WERI-Rb-1 (cell line): Measurements from ENCODE around the gene PTPRN.
A peak's percentile ranks its signal among the peaks of the same experiment; 100 is the strongest.

Experiments used
- DNase-seq: peaks from one replicate; pipeline ENCODE4 v3.0.0-alpha.2; 2020
- H3K27ac ChIP-seq: fragments of 250-450 bp; sonication (Bioruptor Pico); 2 replicates; pipeline ENCODE4 v1.5.1; 2020; ENCODE audit warnings: mild to moderate bottlenecking, moderate library complexity
- H3K27me3 ChIP-seq: fragments of 250-450 bp; sonication (Bioruptor Pico); 2 replicates; pipeline ENCODE4 v1.5.1; 2021; ENCODE audit warnings: mild to moderate bottlenecking, low read depth, moderate library complexity; ENCODE audit not compliant: insufficient read depth, severe bottlenecking
- H3K36me3 ChIP-seq: fragments of 250-450 bp; sonication (Bioruptor Pico); 2 replicates; pipeline ENCODE4 v1.5.1; 2020; ENCODE audit warnings: mild to moderate bottlenecking, moderate library complexity
- H3K4me3 ChIP-seq: 2 replicates; pipeline ENCODE4 v1.5.1; 2011; ENCODE audit warnings: low read depth, mild to moderate bottlenecking, control low read depth, low read length
- H3K9me3 ChIP-seq: fragments of 250-450 bp; sonication (Bioruptor Pico); 2 replicates; pipeline ENCODE4 v1.5.1; 2021; ENCODE audit warnings: mild to moderate bottlenecking, moderate library complexity; ENCODE audit not compliant: severe bottlenecking
- CTCF ChIP-seq: IDR thresholded peaks from 2 replicates; pipeline ENCODE4 v1.5.1; 2011; ENCODE audit warnings: low read depth, mild to moderate bottlenecking, control low read depth, inconsistent platforms, low read length

The PTPRN gene

DNA sequence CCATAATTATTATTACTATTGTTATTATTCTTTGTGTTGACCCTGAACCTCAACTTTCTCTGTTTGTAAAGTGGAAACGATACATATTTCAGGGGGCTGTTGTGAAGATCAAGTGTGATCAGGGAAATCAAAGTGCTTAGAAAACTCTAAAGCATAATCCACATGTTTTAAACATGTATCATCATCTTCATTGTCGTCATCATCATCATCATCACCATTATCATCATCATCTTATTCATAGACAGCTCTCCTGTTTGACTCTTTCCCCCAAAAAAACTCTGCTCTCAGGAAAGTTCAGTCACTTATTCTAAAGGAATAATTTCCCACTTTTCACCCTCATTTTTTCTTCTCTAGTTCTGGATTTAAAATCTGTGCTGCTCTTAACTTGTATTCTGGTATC is 5.0 kb downstream of the PTPRN start:
- TF ChIP-seq CTCF = no peak

GRCh38 chr2:219302412-219302968 is 6.7 kb downstream of the PTPRN start:
- Histone ChIP-seq H3K36me3 (peaks cover 33% of the 10 kb centered on the region), H3K4me3 (no peak overlapping the region), H3K9me3 (no peaks in the 10 kb centered on the region), H3K27ac (no peak overlapping the region), H3K27me3 (no peaks in the 10 kb centered on the region)
- no peak for DNase-seq
- no peak for TF ChIP-seq CTCF

More for the DNA sequence above, 5.0 kb downstream of the PTPRN start:
- Histone ChIP-seq H3K4me3 (no peak overlapping the region), H3K27ac (no peak overlapping the region), H3K36me3 (peaks cover 33% of the 10 kb centered on the region), H3K27me3 (no peaks in the 10 kb centered on the region), H3K9me3 (no peaks in the 10 kb centered on the region)
- DNase-seq = no peak

- TF ChIP-seq CTCF = no peak
- peaks cover 33% of the 10 kb centered on the region for H3K36me3 ChIP-seq
- H3K9me3 ChIP-seq = no peaks in the 10 kb centered on the region
- no peaks in the 10 kb centered on the region for H3K27me3 ChIP-seq
- no peak for DNase-seq
- no peak overlapping the region for H3K4me3 ChIP-seq
- no peak overlapping the region for H3K27ac ChIP-seq
Observed at GRCh38 chr2:219300022-219300421, 9.2 kb downstream of the PTPRN start.

- DNase-seq = no peak
- Histone ChIP-seq H3K4me3 (no peak overlapping the region), H3K27me3 (no peaks in the 10 kb centered on the region), H3K9me3 (no peaks in the 10 kb centered on the region), H3K27ac (no peak overlapping the region), H3K36me3 (peaks cover 33% of the 10 kb centered on the region)
- TF ChIP-seq CTCF = no peak
Observed at GRCh38 chr2:219299372-219299760, 9.8 kb downstream of the PTPRN start.

DNA sequence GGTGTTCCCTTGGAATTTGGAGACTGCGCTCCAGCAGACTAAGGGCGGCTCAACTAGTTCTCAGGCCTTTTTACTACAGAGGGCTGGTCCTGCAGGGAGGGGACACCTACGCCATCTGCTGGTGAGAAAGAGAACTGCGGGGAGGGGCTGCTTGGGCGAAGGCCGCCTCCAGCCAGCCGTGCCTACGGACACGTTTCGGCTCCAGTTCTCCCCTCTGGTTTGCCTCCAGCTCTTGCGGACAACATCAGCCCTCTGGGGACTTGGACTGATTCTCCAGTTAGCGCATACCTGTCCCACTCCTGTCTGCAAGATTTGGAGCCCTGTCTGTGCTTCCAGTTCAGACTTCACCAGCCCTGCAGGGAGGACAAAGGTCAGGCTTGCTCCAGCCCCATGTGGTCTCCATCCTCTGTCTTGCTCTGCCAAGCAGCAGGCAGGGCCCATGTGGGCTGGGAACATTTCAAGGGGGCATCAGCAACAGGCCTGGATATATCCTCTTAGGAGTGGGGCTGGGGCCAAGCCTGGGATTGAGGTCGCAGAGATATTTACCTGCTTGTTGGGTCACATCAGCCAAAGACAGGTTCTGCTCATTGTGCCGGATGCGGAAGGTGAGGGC is 10.3 kb downstream of the PTPRN start:
- DNase-seq = peak; percentile 88
- TF ChIP-seq CTCF = peak; percentile 97
- H3K4me3 ChIP-seq = no peak overlapping the region
- no peak overlapping the region for H3K27ac ChIP-seq
- no peaks in the 10 kb centered on the region for H3K27me3 ChIP-seq
- H3K36me3 ChIP-seq = peaks cover 32% of the 10 kb centered on the region
- no peaks in the 10 kb centered on the region for H3K9me3 ChIP-seq
